NCI-H82 treated with DMSO at 0.1 percent for 48 hours (cell line): ENCODE measurements around the gene ABL2.
A peak's percentile ranks its signal among the peaks of the same experiment; 100 is the strongest.
"Not testable (repeated sequence)": the region's sequence is repeated elsewhere in the genome, so short reads cannot be mapped to it uniquely, and the experiment has no call there.

Experiments
- DNase-seq: peaks from one replicate; lab custom pipeline; 2025; ENCODE audit not compliant: unreplicated experiment; lab: John Stamatoyannopoulos, UW

Gene ABL2

DNA sequence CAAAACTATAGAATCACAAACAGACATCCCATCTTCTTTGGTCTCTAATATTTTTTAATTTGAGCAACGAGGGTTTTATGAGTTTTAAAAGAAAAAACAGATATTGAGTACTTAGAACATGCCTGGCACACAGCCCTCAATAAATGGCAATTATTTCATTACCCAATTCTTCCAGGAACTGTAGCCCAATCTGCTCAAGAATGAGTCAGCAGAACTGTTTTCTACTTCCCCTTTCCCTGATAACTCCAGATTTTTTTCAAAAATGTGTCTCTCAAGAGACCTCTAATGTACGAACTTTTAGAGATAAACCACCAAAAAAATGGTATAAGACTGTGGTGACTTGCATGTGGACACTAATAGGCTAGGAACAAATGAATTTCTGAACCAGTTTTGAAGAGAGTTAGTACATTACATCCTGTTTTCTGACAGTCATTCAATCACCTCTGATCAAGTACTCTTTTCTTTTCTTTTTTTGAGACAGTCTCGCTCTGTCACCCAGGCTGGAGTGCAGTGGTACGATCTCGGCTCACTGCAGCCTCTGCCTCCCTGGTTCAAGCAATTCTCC is 11.5 kb downstream of the ABL2 start:
- DNase-seq = no peak

DNA sequence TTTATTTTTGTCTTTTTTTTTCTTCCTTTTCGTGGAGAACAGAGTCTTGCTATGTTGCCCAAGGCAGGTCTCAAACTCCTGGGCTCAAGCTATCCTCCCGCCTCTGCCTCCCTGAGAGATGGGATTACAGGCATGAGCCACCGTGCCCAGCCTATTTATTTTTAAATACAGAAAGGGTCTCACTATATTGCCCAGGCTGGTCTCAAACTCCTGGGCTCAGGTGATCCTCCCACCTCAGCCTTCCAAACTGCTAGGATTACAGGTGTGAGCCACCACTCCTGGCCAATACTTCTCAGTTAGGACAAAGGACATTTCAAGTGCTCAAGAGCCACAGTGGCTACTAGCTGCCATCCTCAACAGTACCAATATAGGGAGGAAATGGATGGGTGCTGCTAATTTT is 16.2 kb downstream of the ABL2 start:
- not testable (repeated sequence) for DNase-seq

- peak; percentile 46 for DNase-seq
Measured at GRCh38 chr1:179208681-179209477, 20.6 kb downstream of the ABL2 start.

GRCh38 chr1:179206812-179207211 is 22.7 kb downstream of the ABL2 start:
- no peak for DNase-seq

DNA sequence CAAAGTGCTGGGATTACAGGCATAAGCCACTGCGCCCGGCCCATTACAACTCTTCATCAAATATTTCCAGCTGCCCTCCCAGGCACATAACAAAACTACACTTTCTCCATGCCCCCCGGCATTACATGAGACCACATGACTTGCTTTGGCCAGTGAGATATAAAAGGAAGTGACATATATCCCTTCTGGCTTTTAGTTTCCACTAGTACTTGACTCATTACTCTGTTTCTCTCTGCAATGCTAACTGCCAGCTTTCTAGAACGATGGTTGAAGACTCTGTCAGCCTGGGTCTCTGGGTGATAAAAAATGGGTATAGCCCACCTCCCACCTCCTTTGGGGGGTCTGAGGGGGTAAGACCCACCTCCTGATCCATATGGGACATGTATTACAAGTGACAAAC is 24.2 kb downstream of the ABL2 start:
- no peak for DNase-seq

- no peak for DNase-seq
Measured at GRCh38 chr1:179202161-179202560, 27.3 kb downstream of the ABL2 start.

GRCh38 chr1:179200586-179200985 is 28.9 kb downstream of the ABL2 start:
- no peak for DNase-seq

DNA sequence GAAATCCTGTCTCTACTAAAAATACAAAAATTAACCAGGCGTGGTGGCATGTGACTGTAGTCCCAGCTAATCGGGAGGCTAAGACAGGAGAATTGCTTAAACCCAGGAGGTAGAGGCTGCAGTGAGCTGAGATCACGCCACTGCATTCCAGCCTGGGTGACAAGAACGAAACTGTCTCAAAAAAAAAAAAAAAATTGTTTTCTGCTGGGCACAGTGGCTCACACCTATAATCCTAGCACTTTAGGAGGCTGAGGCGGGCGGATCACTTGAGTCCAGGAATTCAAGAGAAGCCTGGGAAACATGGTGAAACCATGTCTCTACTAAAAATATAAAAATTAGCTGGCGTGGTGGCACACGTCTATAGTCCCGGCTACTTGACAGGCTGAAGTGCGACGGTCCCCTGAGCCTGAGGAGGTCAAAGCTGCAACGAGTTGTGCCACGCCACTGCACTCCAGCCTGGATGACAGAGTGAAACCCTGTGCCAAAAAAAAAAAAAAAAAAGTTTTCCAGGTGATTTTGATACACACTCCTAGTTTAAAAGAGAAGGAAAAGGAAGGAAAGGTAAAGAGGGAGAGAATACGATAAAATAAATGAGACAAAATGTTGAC is 31.7 kb downstream of the ABL2 start:
- DNase-seq = no peak

DNA sequence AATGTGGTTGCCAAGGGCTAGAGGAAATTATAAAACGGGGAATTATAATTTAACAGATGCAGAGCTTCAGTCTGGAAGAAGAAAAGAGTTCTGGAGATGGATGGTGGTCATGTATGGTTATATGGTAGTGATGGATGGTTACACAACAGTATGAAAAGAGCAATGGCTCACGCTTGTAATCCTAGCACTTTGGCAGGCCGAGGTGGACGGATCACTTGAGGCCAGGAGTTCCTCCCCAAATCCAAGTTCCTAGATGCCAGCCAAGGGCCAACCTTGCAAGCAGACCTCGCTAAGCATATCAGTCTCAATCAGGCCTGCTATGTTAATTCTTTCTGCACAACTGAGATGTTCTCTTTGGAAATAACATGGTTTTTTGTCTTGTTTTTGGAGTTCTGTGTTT is 33.6 kb downstream of the ABL2 start:
- DNase-seq = not testable (repeated sequence)

GRCh38 chr1:179195376-179195775 is 34.1 kb downstream of the ABL2 start:
- no peak for DNase-seq

DNA sequence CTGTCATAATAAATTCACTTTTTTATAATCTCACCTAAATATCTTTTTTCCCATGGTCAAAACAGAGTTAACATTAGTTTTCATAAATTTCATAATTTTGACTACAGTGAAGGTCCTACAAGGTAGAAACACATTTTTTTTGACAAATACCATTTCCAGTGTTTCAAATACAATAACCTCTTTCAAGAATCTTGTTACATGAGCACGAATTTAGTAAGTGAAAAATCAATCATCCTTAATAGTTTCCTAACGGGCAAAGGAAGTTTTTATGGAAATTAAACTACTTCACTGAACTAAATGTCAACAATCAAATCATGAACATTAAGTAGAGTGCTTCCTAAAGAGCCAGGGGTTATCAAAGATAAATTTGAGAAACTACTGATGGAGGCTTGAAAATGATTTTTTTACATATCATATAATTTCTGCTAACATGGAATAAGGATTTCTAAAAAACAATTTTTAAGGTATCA is 35.4 kb downstream of the ABL2 start:
- no peak for DNase-seq

- no peak for DNase-seq
Measured at GRCh38 chr1:179190861-179191260, 38.6 kb downstream of the ABL2 start.

DNA sequence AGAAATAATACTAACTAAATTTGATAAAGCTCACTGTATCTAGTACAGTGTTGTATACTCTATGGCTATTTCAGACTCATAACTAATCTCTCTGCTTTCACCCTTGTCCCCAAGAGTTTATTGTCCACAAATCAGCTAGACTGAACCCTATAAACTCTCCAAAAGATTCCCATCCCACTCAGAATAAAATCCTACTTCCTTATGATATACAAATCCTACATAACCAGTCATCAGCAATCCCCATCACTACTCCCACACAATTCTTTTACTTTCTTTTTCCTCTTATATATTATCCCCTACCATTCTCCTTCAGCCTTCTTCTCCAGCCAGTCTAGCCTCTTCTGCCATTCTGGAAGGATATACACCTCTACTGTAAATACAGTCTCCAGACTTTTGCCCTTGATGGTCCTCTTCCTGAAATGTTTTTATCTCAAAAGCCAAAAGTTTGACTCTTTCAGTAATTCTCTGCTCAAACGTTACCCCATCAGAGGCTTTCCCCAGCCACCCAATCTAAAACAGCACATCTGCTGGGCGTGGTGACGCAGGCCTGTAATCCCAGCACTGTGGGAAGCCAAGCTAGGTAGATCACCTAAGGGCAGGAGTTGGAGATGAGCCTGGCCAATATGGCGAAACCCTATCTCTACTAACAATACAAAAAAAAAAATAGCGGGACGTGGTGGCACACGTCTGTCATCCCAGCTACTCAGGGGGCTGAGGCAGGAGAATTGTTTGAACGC is 41.6 kb downstream of the ABL2 start:
- no peak for DNase-seq

DNA sequence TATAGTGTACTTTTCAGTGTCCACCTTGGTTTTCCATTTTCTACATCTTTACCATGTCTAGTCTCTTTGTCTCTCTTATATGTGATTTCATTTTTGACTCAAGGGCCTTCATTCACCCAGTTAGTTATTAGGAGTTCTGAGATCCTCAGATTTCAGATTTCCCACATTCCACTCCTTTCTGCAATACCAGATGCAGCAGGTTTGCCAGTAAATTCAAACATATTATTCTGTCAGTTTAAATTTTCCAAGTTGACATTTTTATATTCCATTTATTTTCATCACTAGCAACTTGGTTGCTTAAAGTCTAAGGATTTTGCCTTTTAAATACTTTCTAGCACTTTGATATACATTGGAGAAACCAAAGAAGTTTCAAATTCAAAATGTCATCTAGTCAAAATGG is 42.4 kb downstream of the ABL2 start:
- no peak for DNase-seq

GRCh38 chr1:179184403-179184802 is 45.1 kb downstream of the ABL2 start:
- DNase-seq = no peak

GRCh38 chr1:179183857-179184256 is 45.6 kb downstream of the ABL2 start:
- no peak for DNase-seq

GRCh38 chr1:179178950-179179349 is 50.5 kb downstream of the ABL2 start:
- DNase-seq = peak; percentile 96

GRCh38 chr1:179178183-179178582 is 51.3 kb downstream of the ABL2 start:
- DNase-seq = no peak

GRCh38 chr1:179177615-179178014 is 51.9 kb downstream of the ABL2 start:
- no peak for DNase-seq

GRCh38 chr1:179177182-179177581 is 52.3 kb downstream of the ABL2 start:
- no peak for DNase-seq

- DNase-seq = no peak
Measured at GRCh38 chr1:179175011-179175841, 54.3 kb downstream of the ABL2 start.
